Esophagus muscularis mucosa (tissue), 4 donors: Measurements from ENCODE around the gene UBAP1L. TPM values are rescaled to one million over a fixed set of nuclear protein-coding genes. Genes with fewer than 3 reads are reported as not detected.

Experiments
- DNase-seq: peaks from one replicate; pipeline ENCODE4 v3.0.0-alpha.2; 2017; ENCODE audit errors: extremely low spot score
- H3K27ac ChIP-seq, 4 donors: fragments of 200-600 bp; sonication (generic); replicated peaks in 1 of 4; 1 replicate in 3 of 4; 2 replicates in 1 of 4; pipeline ENCODE4 v1.5.1; 2016 to 2019; ENCODE audit warnings: mild to moderate bottlenecking in 1 of 4
- H3K27me3 ChIP-seq, 4 donors: fragments of 200-600 bp; sonication (generic); one replicate each; pipeline versions ENCODE4 v1.5.1 to v1.6.0; 2016 to 2019
- H3K36me3 ChIP-seq, 4 donors: fragments of 200-600 bp; sonication (generic); one replicate each; pipeline ENCODE4 v1.5.1; 2016 to 2019
- H3K4me1 ChIP-seq, 4 donors: fragments of 200-600 bp; sonication (generic); one replicate each; pipeline ENCODE4 v1.5.1; 2016 to 2019
- H3K4me3 ChIP-seq, 4 donors: fragments of 200-600 bp; sonication (generic); 1 replicate in 2 of 4; 2 replicates in 2 of 4; pipeline ENCODE4 v1.5.1; 2016 to 2019; ENCODE audit warnings: mild to moderate bottlenecking in 4 of 4, moderate library complexity in 1 of 4
- H3K9me3 ChIP-seq, 4 donors: fragments of 200-600 bp; sonication (generic); 1 replicate in 3 of 4; 2 replicates in 1 of 4; pipeline ENCODE4 v1.5.1; 2016 to 2019
- EP300 ChIP-seq: sonication (generic); formaldehyde crosslinking; IDR thresholded peaks from one replicate; pipeline ENCODE4 v1.6.1; 2017; ENCODE audit warnings: antibody characterized with exemption
- POLR2A ChIP-seq: fragments of 450-650 bp; IDR thresholded peaks from one replicate; pipeline ENCODE4 v1.6.1; 2017; ENCODE audit warnings: antibody characterized with exemption, moderate library complexity, mild to moderate bottlenecking, low read depth
- POLR2AphosphoS5 ChIP-seq, 2 donors: sonication (generic); formaldehyde crosslinking; IDR thresholded peaks; one replicate each; pipeline ENCODE4 v1.6.1; 2017; ENCODE audit warnings: antibody characterized with exemption in 2 of 2
- WGBS: methylation state at CpG from one replicate; pipeline ENCODE4 v1.1.5; 2018; 5-methylcytosine and 5-hydroxymethylcytosine counted together
- intact Hi-C: fragments of 100-400 bp; cut with DNase I; formaldehyde crosslinking; loops from one replicate; pipeline ENCODE4 v1.15.1; 2023
- total RNA-seq, 4 donors: library from RNA; depleted of rRNA; stranded (reverse); fragments of >200 nt; gene quantifications; one replicate each; pipeline versions ENCODE4 v1.1.0 to v1.2.1, GENCODE V29; 2016
- TF ChIP-seq, protein P1 (sequence below), 3 experiments: fragments of 200-600 bp in 2 of 3; fragments of 450-650 bp in 1 of 3; sonication (generic) in 2 of 3; IDR thresholded peaks; one replicate each; pipeline ENCODE4 v1.5.1; 2017 to 2019; ENCODE audit warnings: antibody characterized with exemption in 3 of 3, mild to moderate bottlenecking in 2 of 3, moderate library complexity in 1 of 3

UBAP1L gene
- total RNA-seq, 4 donors from 2014 or later, result 1.2 to 7.5 (median 2.2) TPM

DNA sequence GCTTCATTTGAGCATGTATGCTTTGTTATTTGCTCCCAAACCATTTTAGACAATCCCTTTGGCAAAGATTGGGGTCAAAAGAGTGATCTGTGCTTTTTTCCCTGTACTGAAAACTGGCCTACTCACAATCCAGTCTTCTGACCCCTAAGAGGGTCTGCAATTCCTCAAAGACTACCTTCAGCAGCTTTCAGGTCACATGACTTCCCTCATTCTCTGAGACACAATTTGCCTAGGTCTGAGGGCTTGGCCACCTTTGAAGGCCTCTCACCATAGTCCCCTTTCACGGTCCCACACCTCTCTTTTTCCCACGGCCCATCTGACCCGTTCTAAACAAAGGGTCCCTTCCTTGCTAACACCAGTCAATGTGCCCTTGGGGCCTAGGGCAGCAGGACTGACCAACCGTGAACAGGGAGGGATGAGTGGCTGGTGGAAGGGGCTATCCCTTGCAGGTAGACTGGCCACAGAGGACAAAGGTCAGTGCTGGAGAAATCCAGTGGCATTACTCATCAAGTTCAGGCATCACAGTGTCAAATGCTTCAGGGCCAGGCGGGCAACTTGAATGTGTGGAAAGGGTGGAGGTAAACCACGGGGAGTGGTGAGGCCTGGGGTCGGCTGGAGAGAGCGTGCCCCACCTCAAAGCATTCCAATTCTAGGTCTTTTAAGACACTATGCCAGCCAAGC, 58.0 kb downstream of the UBAP1L start:
- DNase-seq, result no peak
- no peaks in the 10 kb centered on the region for H3K9me3 ChIP-seq
- TF ChIP-seq, protein P1, sequence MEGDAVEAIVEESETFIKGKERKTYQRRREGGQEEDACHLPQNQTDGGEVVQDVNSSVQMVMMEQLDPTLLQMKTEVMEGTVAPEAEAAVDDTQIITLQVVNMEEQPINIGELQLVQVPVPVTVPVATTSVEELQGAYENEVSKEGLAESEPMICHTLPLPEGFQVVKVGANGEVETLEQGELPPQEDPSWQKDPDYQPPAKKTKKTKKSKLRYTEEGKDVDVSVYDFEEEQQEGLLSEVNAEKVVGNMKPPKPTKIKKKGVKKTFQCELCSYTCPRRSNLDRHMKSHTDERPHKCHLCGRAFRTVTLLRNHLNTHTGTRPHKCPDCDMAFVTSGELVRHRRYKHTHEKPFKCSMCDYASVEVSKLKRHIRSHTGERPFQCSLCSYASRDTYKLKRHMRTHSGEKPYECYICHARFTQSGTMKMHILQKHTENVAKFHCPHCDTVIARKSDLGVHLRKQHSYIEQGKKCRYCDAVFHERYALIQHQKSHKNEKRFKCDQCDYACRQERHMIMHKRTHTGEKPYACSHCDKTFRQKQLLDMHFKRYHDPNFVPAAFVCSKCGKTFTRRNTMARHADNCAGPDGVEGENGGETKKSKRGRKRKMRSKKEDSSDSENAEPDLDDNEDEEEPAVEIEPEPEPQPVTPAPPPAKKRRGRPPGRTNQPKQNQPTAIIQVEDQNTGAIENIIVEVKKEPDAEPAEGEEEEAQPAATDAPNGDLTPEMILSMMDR (IDR thresholded peaks at IDR 0.05), result no peak
- TF ChIP-seq EP300 (no peak), POLR2A (no peak), POLR2AphosphoS5 (IDR thresholded peaks at IDR 0.05) (no peak)
- peaks cover 28 to 68% (median 41%) of the 10 kb centered on the region in 4 donors for H3K36me3 ChIP-seq
- no peaks in the 10 kb centered on the region for H3K27me3 ChIP-seq
- H3K27ac ChIP-seq, result peak overlapping the region; percentile 95 to 98 (median 96)
- peaks cover 39 to 80% (median 78%) of the 10 kb centered on the region in 4 donors for H3K4me1 ChIP-seq
- no peak overlapping the region for H3K4me3 ChIP-seq
- WGBS, result 69% methylated on average over 8 of the region's 8 CpGs
- intact Hi-C loops, result no loop called here

DNA sequence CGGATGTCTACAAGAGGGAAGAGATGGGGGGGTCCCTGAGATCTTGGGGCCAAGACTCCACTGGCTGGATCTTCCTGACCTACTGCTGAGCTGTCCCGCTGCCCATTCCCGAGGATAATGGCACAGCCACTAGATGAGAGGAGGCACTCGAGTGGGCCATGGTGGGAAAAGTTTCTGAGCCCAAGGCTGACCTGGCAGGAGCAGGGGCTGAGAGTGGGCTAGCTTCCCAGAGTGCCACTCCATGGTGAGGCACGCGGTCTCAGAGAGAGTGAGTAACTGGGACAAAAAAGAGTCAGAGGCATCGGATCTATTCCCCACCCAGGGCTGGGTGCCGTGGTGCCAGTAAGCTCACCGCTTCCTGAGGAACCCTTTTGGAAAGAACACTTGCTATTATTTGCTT, 58.9 kb downstream of the UBAP1L start:
- no peak for DNase-seq
- Histone ChIP-seq H3K4me1 (peaks cover 33 to 71% (median 69%) of the 10 kb centered on the region in 4 donors), H3K4me3 (no peak overlapping the region), H3K27ac (peak overlapping the region; percentile 75 to 98 (median 96)), H3K36me3 (peaks cover 28 to 77% (median 47%) of the 10 kb centered on the region in 4 donors), H3K27me3 (no peaks in the 10 kb centered on the region), H3K9me3 (no peaks in the 10 kb centered on the region)
- 74% methylated on average over 9 of the region's 9 CpGs for whole genome bisulfite sequencing
- TF ChIP-seq EP300 (no peak), POLR2AphosphoS5 (IDR thresholded peaks at IDR 0.05) (no peak), POLR2A (no peak)
- TF ChIP-seq, protein P1 (IDR thresholded peaks at IDR 0.05), result no peak
- intact Hi-C loops, result no loop called here

DNA sequence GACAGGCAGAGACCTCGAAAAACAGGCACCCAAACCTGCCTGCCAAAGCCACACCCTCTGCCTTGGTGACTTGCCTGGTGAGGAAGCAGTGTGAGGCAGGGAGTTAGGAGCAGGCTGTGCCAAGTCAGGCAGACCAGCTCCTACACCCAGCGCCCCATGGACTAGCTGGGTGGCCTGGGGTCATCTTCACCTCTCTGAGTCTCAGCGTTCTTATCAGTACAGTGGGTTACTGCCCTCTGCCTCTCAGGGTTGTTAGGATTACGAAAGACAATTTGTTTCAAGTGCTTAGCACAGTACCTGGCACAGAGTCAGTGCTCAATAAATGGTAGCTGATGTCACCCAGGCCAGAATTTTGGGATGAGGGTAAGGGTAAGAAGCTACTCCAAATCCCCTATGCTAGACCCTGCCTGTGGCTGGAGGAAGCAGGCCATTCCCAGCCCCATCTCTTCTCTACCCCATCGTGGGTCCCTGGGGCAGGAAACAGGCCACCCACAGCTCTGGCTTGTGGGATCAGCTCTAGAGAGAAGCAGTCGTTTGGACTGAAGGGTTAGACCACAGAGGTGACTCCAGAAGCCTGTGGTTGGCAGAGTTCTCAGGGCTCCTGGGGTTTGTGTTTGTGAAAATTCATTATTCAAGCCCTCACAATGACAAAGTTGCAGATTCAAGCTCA, 59.7 kb downstream of the UBAP1L start:
- no peaks in the 10 kb centered on the region for H3K27me3 ChIP-seq
- intact Hi-C loops, result loop anchor here (2.0 kb wide), 2 partner anchors 23 to 45 kb away; no protein-coding TSS in a partner anchor
- WGBS, result 43% methylated on average over 6 of the region's 6 CpGs
- H3K4me3 ChIP-seq, result no peak overlapping the region
- peaks cover 26 to 69% (median 66%) of the 10 kb centered on the region in 4 donors for H3K4me1 ChIP-seq
- peak overlapping the region; percentile 75 to 98 (median 96) for H3K27ac ChIP-seq
- H3K9me3 ChIP-seq, result no peaks in the 10 kb centered on the region
- DNase-seq, result no peak
- H3K36me3 ChIP-seq, result peaks cover 28 to 79% (median 48%) of the 10 kb centered on the region in 4 donors
- TF ChIP-seq POLR2AphosphoS5 (IDR thresholded peaks at IDR 0.05) (peak in 1 of 2 donors; percentile 11), EP300 (no peak), POLR2A (no peak)

DNA sequence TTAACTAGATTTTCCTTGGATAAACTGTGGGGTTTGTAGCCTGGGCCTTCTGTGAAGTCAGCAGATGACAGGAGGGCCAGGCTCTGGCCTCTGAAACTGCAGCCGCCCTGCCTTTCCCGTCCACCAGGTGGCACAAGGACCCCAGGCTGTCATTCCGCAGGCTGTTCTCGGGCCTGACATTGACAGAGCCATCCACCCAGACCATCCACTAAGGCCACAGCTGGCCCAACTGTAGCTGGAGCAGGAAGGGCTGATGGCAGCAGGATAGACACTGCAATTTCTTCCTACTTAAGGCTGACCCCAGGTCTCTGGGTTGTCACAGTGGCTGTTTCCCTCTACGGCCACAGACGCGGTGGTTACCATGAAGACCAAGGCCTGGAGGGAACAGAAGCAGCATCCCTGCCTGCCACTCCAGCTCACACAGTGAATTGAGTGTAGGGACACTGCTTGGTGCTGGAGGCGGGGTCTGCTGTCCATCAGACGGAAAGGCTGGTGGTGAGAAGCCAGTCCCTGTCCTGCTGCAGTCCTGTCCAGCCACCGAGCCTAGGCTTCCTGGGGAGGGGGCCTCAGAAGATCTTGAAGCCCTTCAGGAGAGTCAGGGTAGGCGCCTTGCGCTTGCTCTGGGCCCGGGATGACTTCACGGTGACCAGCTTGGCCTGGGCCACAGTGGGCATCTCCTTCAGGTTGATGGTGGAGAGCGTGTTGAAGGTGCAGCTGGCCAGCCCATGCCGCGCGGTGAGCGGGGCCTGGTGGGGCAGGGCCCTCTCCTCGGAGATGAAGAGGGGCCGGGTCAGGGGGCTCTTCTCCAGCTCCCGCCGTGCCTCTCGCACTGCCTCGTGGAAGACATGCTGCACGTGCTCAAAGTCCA, 60.4 kb downstream of the UBAP1L start:
- intact Hi-C loops, result loop anchor here (2.0 kb wide), 2 partner anchors 24 to 46 kb away; no protein-coding TSS in a partner anchor
- peaks cover 26 to 70% (median 67%) of the 10 kb centered on the region in 4 donors for H3K4me1 ChIP-seq
- peak overlapping the region; percentile 75 to 98 (median 96) for H3K27ac ChIP-seq
- H3K27me3 ChIP-seq, result no peaks in the 10 kb centered on the region
- peak; percentile 56 to 61 for TF ChIP-seq POLR2AphosphoS5 (IDR thresholded peaks at IDR 0.05)
- TF ChIP-seq EP300, result no peak
- TF ChIP-seq POLR2A, result no peak
- TF ChIP-seq, protein P1 (IDR thresholded peaks at IDR 0.05), result peak; percentile 91 to 97 (median 93)
- DNase-seq, result no peak
- 20% methylated on average over 1 of the region's 26 CpGs for WGBS
- no peaks in the 10 kb centered on the region for H3K9me3 ChIP-seq
- peaks cover 28 to 77% (median 46%) of the 10 kb centered on the region in 4 donors for H3K36me3 ChIP-seq
- H3K4me3 ChIP-seq, result no peak overlapping the region
